Mesothelial cell of epicardium (in vitro differentiated cells): ENCODE results near the gene TBX15. TPM values are rescaled to one million over a fixed set of nuclear protein-coding genes. Genes with fewer than 3 reads are reported as not detected.

ENCODE experiments used
- DNase-seq, 2 experiments: peaks; one replicate each; pipeline ENCODE4 v3.0.0; 2021; ENCODE audit warnings: low spot score in 2 of 2; ENCODE audit not compliant: unreplicated experiment in 2 of 2
- H3K27ac Mint-ChIP-seq: 2 replicates; pipeline ENCODE4 v1.8.0; 2021; ENCODE audit warnings: mixed read lengths
- H3K27me3 Mint-ChIP-seq: 2 replicates; pipeline ENCODE4 v1.8.0; 2021; ENCODE audit warnings: low read depth, mixed read lengths
- H3K36me3 Mint-ChIP-seq: 2 replicates; pipeline ENCODE4 v1.8.0; 2021; ENCODE audit warnings: mixed read lengths
- H3K4me1 Mint-ChIP-seq: 2 replicates; pipeline ENCODE4 v1.8.0; 2021; ENCODE audit warnings: mixed read lengths
- H3K4me3 Mint-ChIP-seq: 2 replicates; pipeline ENCODE4 v1.8.0; 2021; ENCODE audit warnings: mild to moderate bottlenecking, moderate library complexity, mixed read lengths
- H3K9me3 Mint-ChIP-seq: 2 replicates; pipeline ENCODE4 v1.8.0; 2021; ENCODE audit warnings: mixed read lengths
- total RNA-seq: library from RNA; stranded (reverse); gene quantifications from 3 replicates; pipeline ENCODE4 v1.2.1, GENCODE V29; 2021
- TF ChIP-seq, protein P1 (sequence below): fragments of 200-600 bp; sonication (generic); IDR thresholded peaks from one replicate; pipeline ENCODE4 v1.5.0; 2021; ENCODE audit warnings: antibody characterized with exemption; ENCODE audit not compliant: unreplicated experiment

Gene TBX15
- total RNA-seq, 1 donor from 2014 or later, result not detected

DNA sequence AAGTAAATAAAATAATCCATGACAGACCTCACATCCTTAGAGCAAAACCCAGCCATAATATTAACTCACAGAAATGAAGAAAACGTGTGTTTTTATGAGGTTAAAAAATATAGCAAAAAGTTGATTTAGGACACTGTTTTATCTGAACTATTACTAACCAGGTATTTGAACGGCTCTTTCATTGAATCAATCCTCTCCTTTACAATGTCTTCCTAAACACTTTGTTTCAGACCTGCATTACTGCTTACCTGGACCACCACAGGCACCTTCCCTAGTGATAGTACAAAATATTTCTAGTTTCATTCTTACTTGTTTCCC lies 25.0 kb downstream of the TBX15 start:
- no peak overlapping the region for H3K27ac Mint-ChIP-seq
- no peaks in the 10 kb centered on the region for H3K36me3 Mint-ChIP-seq
- peaks cover 5% of the 10 kb centered on the region for H3K9me3 Mint-ChIP-seq

DNA sequence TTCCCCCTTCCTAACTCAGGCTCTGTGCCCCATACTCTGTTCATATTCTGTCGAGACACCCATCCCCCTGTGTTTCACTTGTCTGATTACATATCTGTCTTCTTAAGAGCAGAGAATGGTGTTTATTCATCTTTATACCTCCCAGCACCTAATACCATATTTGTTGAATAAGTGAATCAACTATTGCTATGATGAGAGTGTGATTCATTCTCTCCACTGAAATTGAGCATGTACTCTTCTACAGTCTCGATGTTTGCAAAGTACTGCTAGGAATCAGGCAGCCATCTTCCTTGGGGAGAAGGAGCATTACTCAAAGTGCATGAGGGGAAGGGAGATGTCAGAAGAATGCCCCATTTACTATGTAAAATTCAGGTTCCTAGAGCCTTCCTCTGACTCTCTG lies 27.0 kb downstream of the TBX15 start:
- H3K4me1 Mint-ChIP-seq, result no peaks in the 10 kb centered on the region
- TF ChIP-seq, protein P1, sequence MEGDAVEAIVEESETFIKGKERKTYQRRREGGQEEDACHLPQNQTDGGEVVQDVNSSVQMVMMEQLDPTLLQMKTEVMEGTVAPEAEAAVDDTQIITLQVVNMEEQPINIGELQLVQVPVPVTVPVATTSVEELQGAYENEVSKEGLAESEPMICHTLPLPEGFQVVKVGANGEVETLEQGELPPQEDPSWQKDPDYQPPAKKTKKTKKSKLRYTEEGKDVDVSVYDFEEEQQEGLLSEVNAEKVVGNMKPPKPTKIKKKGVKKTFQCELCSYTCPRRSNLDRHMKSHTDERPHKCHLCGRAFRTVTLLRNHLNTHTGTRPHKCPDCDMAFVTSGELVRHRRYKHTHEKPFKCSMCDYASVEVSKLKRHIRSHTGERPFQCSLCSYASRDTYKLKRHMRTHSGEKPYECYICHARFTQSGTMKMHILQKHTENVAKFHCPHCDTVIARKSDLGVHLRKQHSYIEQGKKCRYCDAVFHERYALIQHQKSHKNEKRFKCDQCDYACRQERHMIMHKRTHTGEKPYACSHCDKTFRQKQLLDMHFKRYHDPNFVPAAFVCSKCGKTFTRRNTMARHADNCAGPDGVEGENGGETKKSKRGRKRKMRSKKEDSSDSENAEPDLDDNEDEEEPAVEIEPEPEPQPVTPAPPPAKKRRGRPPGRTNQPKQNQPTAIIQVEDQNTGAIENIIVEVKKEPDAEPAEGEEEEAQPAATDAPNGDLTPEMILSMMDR, result no peak
- peaks cover 5% of the 10 kb centered on the region for H3K9me3 Mint-ChIP-seq
- H3K27me3 Mint-ChIP-seq, result peaks cover 61% of the 10 kb centered on the region
- H3K4me3 Mint-ChIP-seq, result no peak overlapping the region
- no peak for DNase-seq
- no peaks in the 10 kb centered on the region for H3K36me3 Mint-ChIP-seq
- no peak overlapping the region for H3K27ac Mint-ChIP-seq

More for the DNA sequence above, 25.0 kb downstream of the TBX15 start:
- H3K4me1 Mint-ChIP-seq, result no peaks in the 10 kb centered on the region
- H3K4me3 Mint-ChIP-seq, result no peak overlapping the region
- TF ChIP-seq, protein P1, result no peak
- no peak for DNase-seq
- peaks cover 66% of the 10 kb centered on the region for H3K27me3 Mint-ChIP-seq

DNA sequence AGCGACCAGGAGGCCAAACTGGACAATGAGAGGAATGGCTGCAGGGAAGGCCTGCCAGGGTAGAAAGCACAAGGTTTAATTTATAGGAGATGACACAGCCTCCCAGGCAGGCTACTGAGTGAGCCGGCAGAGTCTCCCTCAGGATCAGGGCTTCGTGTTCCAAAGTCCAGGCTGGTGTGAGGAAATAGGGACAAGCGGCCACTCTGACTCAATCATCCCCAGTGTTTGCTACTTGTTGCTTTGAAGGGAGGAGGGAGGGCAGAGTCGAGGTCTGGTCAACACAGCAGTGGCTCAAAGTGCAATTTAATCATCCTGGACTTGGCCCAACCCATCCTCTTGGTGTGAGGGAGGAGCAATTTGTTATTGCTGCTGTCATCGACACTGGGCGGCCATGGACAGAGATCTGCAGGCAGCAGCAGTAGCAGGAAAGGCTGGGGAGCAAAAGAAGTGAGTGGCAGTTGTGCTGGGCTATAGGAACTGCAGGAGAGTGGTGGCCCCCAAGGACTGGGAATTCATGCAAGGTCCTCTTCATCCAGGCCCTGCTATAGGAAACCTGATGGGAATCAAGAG lies 27.5 kb downstream of the TBX15 start:
- no peak for DNase-seq
- H3K4me1 Mint-ChIP-seq, result no peaks in the 10 kb centered on the region
- H3K4me3 Mint-ChIP-seq, result no peak overlapping the region
- H3K27me3 Mint-ChIP-seq, result peaks cover 61% of the 10 kb centered on the region
- H3K27ac Mint-ChIP-seq, result no peak overlapping the region
- TF ChIP-seq, protein P1, result no peak
- H3K9me3 Mint-ChIP-seq, result peaks cover 5% of the 10 kb centered on the region
- H3K36me3 Mint-ChIP-seq, result no peaks in the 10 kb centered on the region

DNA sequence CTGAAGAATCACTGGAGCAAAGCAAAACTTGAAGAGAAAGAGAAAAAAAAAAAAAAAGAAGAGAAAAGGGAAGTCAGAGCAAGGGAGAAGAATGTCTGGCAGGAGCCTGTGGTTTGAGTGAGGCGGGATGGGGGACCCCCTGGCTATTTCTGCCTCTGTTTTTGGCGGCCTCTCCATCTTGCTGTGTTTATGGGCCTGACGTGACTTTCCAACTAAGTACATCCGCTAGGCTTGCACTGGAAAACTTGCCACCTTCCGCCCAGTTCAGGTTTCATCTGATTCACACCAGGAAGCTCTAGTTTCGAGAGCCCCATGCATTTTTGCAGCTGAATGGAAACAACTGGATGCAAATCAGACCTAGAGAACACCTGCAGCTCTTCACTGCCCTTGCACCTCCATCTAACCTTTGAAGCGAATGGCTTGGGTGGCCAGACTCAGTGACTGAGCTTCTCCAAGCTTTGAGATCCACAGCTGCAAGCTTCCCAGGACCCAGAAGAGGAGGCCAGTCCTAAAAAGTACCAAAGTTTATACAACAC lies 28.0 kb downstream of the TBX15 start:
- Mint-ChIP-seq H3K9me3 (peaks cover 2% of the 10 kb centered on the region), H3K36me3 (no peaks in the 10 kb centered on the region), H3K4me3 (no peak overlapping the region), H3K4me1 (no peaks in the 10 kb centered on the region), H3K27ac (no peak overlapping the region), H3K27me3 (peaks cover 57% of the 10 kb centered on the region)
- DNase-seq, result no peak
- TF ChIP-seq, protein P1, result no peak

- no peaks in the 10 kb centered on the region for H3K36me3 Mint-ChIP-seq
- H3K27ac Mint-ChIP-seq, result no peak overlapping the region
- DNase-seq, result no peak
- TF ChIP-seq, protein P1, result no peak
- no peaks in the 10 kb centered on the region for H3K4me1 Mint-ChIP-seq
- H3K4me3 Mint-ChIP-seq, result no peak overlapping the region
- no peaks in the 10 kb centered on the region for H3K9me3 Mint-ChIP-seq
- H3K27me3 Mint-ChIP-seq, result peaks cover 47% of the 10 kb centered on the region
These were observed 29.1 kb downstream of the TBX15 start for GRCh38 chr1:118958937-118959631.
